Neural progenitor cell (in vitro differentiated cells): ENCODE results near the gene DACH1. TPM values are rescaled to one million over a fixed set of nuclear protein-coding genes. Genes with fewer than 3 reads are reported as not detected.

Experiments
- DNase-seq: peaks from one replicate; pipeline ENCODE4 v3.0.0-alpha.2; 2016; ENCODE audit warnings: low spot score
- H2AFZ ChIP-seq: fragments of 200-600 bp; sonication (generic); replicated peaks from 2 replicates; pipeline ENCODE4 v1.6.1; 2016; ENCODE audit warnings: antibody characterized with exemption
- H3F3A ChIP-seq: fragments of 200-600 bp; sonication (generic); 2 replicates; pipeline ENCODE4 v1.6.1; 2016; ENCODE audit warnings: antibody characterized with exemption, low read depth
- H3K27ac ChIP-seq: fragments of 200-600 bp; sonication (generic); 2 replicates; pipeline ENCODE4 v1.5.1; 2016; ENCODE audit warnings: mild to moderate bottlenecking
- H3K27me3 ChIP-seq: fragments of 200-600 bp; sonication (generic); 2 replicates; pipeline ENCODE4 v1.6.1; 2016; ENCODE audit warnings: mild to moderate bottlenecking, moderate library complexity
- H3K36me3 ChIP-seq: fragments of 200-600 bp; sonication (generic); 2 replicates; pipeline ENCODE4 v1.5.1; 2016
- H3K4me1 ChIP-seq: fragments of 200-600 bp; sonication (generic); 2 replicates; pipeline ENCODE4 v1.6.1; 2016; ENCODE audit warnings: mixed run types
- H3K4me2 ChIP-seq: fragments of 200-600 bp; sonication (generic); 2 replicates; pipeline ENCODE4 v1.6.1; 2016
- H3K4me3 ChIP-seq: fragments of 200-600 bp; sonication (generic); 2 replicates; pipeline ENCODE4 v1.5.1; 2016
- H3K79me2 ChIP-seq: fragments of 200-600 bp; sonication (generic); 2 replicates; pipeline ENCODE4 v1.6.1; 2016; ENCODE audit warnings: low read depth
- H3K9ac ChIP-seq: fragments of 200-600 bp; sonication (generic); 2 replicates; pipeline ENCODE4 v1.6.1; 2016
- H3K9me3 ChIP-seq: fragments of 200-600 bp; sonication (generic); 2 replicates; pipeline ENCODE4 v1.5.1; 2016; ENCODE audit warnings: low read depth
- H4K20me1 ChIP-seq: fragments of 200-600 bp; sonication (generic); 2 replicates; pipeline ENCODE4 v1.6.1; 2016; ENCODE audit warnings: low read depth
- H3K27ac Mint-ChIP-seq: 3 replicates; pipeline ENCODE4 v1.8.0; 2021; ENCODE audit warnings: mixed read lengths
- H3K27me3 Mint-ChIP-seq: 2 replicates; pipeline ENCODE4 v1.8.0; 2022; ENCODE audit warnings: low read depth, mild to moderate bottlenecking, inconsistent platforms, moderate library complexity, mixed read lengths; ENCODE audit not compliant: insufficient read depth
- H3K36me3 Mint-ChIP-seq: 3 replicates; pipeline ENCODE4 v1.8.0; 2021; ENCODE audit warnings: mixed read lengths
- H3K4me1 Mint-ChIP-seq: 3 replicates; pipeline ENCODE4 v1.8.0; 2021; ENCODE audit warnings: mixed read lengths
- H3K4me3 Mint-ChIP-seq: 3 replicates; pipeline ENCODE4 v1.8.0; 2021; ENCODE audit warnings: mild to moderate bottlenecking, moderate library complexity, mixed read lengths
- H3K9me3 Mint-ChIP-seq: 3 replicates; pipeline ENCODE4 v1.8.0; 2020; ENCODE audit warnings: mixed read lengths
- CTCF ChIP-seq: fragments of 200-600 bp; sonication (generic); IDR thresholded peaks from 2 replicates; pipeline ENCODE4 v1.5.1; 2017; ENCODE audit warnings: antibody characterized with exemption, mild to moderate bottlenecking
- EZH2 ChIP-seq: fragments of 200-600 bp; sonication (generic); IDR thresholded peaks from 2 replicates; pipeline ENCODE4 v1.6.1; 2017; ENCODE audit warnings: antibody characterized with exemption, mild to moderate bottlenecking, moderate library complexity
- EZH2phosphoT487 ChIP-seq: fragments of 200-600 bp; sonication (generic); IDR thresholded peaks from 2 replicates; pipeline ENCODE4 v1.6.1; 2017; ENCODE audit warnings: antibody characterized with exemption
- total RNA-seq: library from RNA; depleted of rRNA; stranded (reverse); fragments of >200 nt; gene quantifications from 2 replicates; pipeline ENCODE4 v1.2.3, GENCODE V29; 2015; ENCODE audit warnings: low replicate concordance

Gene DACH1
- total RNA-seq, 1 donor from 2014 or later: 27.6 TPM

- H3K27me3 Mint-ChIP-seq: no peaks in the 10 kb centered on the region
Observed at GRCh38 chr13:71798707-71799106, 68.3 kb downstream of the DACH1 start.

GRCh38 chr13:71797517-71797916, 69.5 kb downstream of the DACH1 start:
- Histone ChIP-seq H3K27ac (peak overlapping the region; percentile 57), H3K9ac (no peak overlapping the region), H2AFZ (no peak overlapping the region), H3K4me3 (no peak overlapping the region), H3K79me2 (peaks cover 28% of the 10 kb centered on the region), H3K4me1 (peaks cover 68% of the 10 kb centered on the region), H3K9me3 (no peaks in the 10 kb centered on the region), H4K20me1 (no peaks in the 10 kb centered on the region), H3K27me3 (no peaks in the 10 kb centered on the region), H3K4me2 (no peak overlapping the region), H3K36me3 (no peaks in the 10 kb centered on the region), H3F3A (peaks cover 33% of the 10 kb centered on the region)
- Mint-ChIP-seq H3K27ac (peak overlapping the region; percentile 25), H3K4me3 (no peak overlapping the region), H3K36me3 (peaks cover 8% of the 10 kb centered on the region), H3K27me3 (no peaks in the 10 kb centered on the region), H3K9me3 (peaks cover 3% of the 10 kb centered on the region), H3K4me1 (peaks cover 48% of the 10 kb centered on the region)
- no peak for DNase-seq
- TF ChIP-seq EZH2 (no peak), EZH2phosphoT487 (no peak), CTCF (no peak)

More at GRCh38 chr13:71798707-71799106, 68.3 kb downstream of the DACH1 start:
- H3K27ac Mint-ChIP-seq: no peak overlapping the region
- no peaks in the 10 kb centered on the region for H3K36me3 ChIP-seq
- H3K9ac ChIP-seq: no peak overlapping the region
- H2AFZ ChIP-seq: no peak overlapping the region
- H3K4me2 ChIP-seq: peak overlapping the region; percentile 60
- no peaks in the 10 kb centered on the region for H3K27me3 ChIP-seq
- peaks cover 3% of the 10 kb centered on the region for H3K9me3 Mint-ChIP-seq
- H3F3A ChIP-seq: peaks cover 33% of the 10 kb centered on the region
- H3K9me3 ChIP-seq: no peaks in the 10 kb centered on the region
- H3K36me3 Mint-ChIP-seq: peaks cover 7% of the 10 kb centered on the region
- H3K4me1 Mint-ChIP-seq: peaks cover 58% of the 10 kb centered on the region
- H3K4me1 ChIP-seq: peaks cover 79% of the 10 kb centered on the region
- H4K20me1 ChIP-seq: no peaks in the 10 kb centered on the region
- H3K4me3 Mint-ChIP-seq: no peak overlapping the region
- peaks cover 28% of the 10 kb centered on the region for H3K79me2 ChIP-seq
- TF ChIP-seq EZH2phosphoT487 (no peak), EZH2 (no peak), CTCF (no peak)
- H3K4me3 ChIP-seq: no peak overlapping the region
- peak overlapping the region; percentile 78 for H3K27ac ChIP-seq
- DNase-seq: peak; percentile 37

- peaks cover 49% of the 10 kb centered on the region for H3F3A ChIP-seq
- H3K27ac ChIP-seq: peak overlapping the region; percentile 97
- H3K36me3 ChIP-seq: no peaks in the 10 kb centered on the region
- H2AFZ ChIP-seq: no peak overlapping the region
- Mint-ChIP-seq H3K27me3 (peaks cover 5% of the 10 kb centered on the region), H3K27ac (peak overlapping the region; percentile 65), H3K9me3 (peaks cover 3% of the 10 kb centered on the region), H3K36me3 (peaks cover 20% of the 10 kb centered on the region), H3K4me3 (no peak overlapping the region), H3K4me1 (peaks cover 54% of the 10 kb centered on the region)
- no peak overlapping the region for H3K4me3 ChIP-seq
- no peak overlapping the region for H3K4me2 ChIP-seq
- DNase-seq: no peak
- TF ChIP-seq EZH2phosphoT487 (no peak), CTCF (no peak), EZH2 (no peak)
- no peak overlapping the region for H3K9ac ChIP-seq
- peaks cover 62% of the 10 kb centered on the region for H3K4me1 ChIP-seq
- H3K9me3 ChIP-seq: no peaks in the 10 kb centered on the region
- no peaks in the 10 kb centered on the region for H4K20me1 ChIP-seq
- peaks cover 16% of the 10 kb centered on the region for H3K79me2 ChIP-seq
- H3K27me3 ChIP-seq: no peaks in the 10 kb centered on the region
Observed at GRCh38 chr13:71789693-71790329, 77.2 kb downstream of the DACH1 start.
